GM12878 (cell line): ENCODE results near the gene SLC25A13. TPM values are rescaled to one million over a fixed set of nuclear protein-coding genes. Genes with fewer than 3 reads are reported as not detected.
"Not testable (repeated sequence)": the region's sequence is repeated elsewhere in the genome, so short reads cannot be mapped to it uniquely, and the experiment has no call there.

Source experiments
- ATAC-seq: fragments of 200-7000 bp; cut with Tn5 transposase; 3 replicates; pipeline ENCODE4 v1.9.1; 2020; ENCODE audit warnings: mild to moderate bottlenecking, moderate library complexity
- BruUV-seq: library from RNA; stranded (reverse); fragments of 400-500 nt; replicated peaks from 2 replicates; lab custom pipeline; 2021; lab: Mats Ljungman, UMichigan
- CTCF ChIA-PET: fragments of 300-600 bp; sonication (Branson Sonifier 250); formaldehyde crosslinking; extraction: SDS; loops from one replicate; lab custom pipeline; 2021; ENCODE audit warnings: inconsistent platforms; lab: Yijun Ruan, JAX
- POLR2A ChIA-PET: fragments of 350-600 bp; formaldehyde crosslinking; extraction: SDS; loops from one replicate; lab custom pipeline; 2021; ENCODE audit warnings: inconsistent platforms; lab: Charles Lee
- RAD21 ChIA-PET: fragments of 300-600 bp; sonication (Branson Sonifier 250); formaldehyde crosslinking; loops from one replicate; lab custom pipeline; 2023; ENCODE audit warnings: antibody characterized with exemption; ENCODE audit not compliant: unreplicated experiment; lab: Charles Lee
- SMC1A ChIA-PET: fragments of 300-600 bp; sonication (Branson Sonifier 250); formaldehyde crosslinking; loops from one replicate; lab custom pipeline; 2023; ENCODE audit not compliant: unreplicated experiment, uncharacterized antibody; lab: Charles Lee
- DNase-seq: peaks from one replicate; pipeline ENCODE4 v3.0.0-alpha.2; 2011; ENCODE audit warnings: low read depth, low spot score
- FAIRE-seq: peaks from 3 replicates; lab custom pipeline; 2011; peaks lifted over from hg19 to GRCh38; lab: Jason Lieb, UNC
- H2AFZ ChIP-seq: 2 replicates; pipeline ENCODE4 v1.6.0; 2011; ENCODE audit warnings: low read depth, low read length, control low read depth; ENCODE audit not compliant: control insufficient read depth
- H3K27ac ChIP-seq: 2 replicates; pipeline ENCODE4 v1.5.1; 2011; ENCODE audit warnings: control low read depth; ENCODE audit not compliant: control insufficient read depth, insufficient read depth
- H3K27me3 ChIP-seq, 2 experiments: replicated peaks in 1 of 2; 2 replicates each; pipeline versions ENCODE4 v1.6.0 to v1.6.1; 2011; ENCODE audit warnings: low read length in 1 of 2; ENCODE audit not compliant: control insufficient read depth in 2 of 2, insufficient read depth in 2 of 2
- H3K36me3 ChIP-seq, 2 experiments: 2 replicates each; pipeline ENCODE4 v1.5.1; 2011; ENCODE audit warnings: low read length in 1 of 2; ENCODE audit not compliant: control insufficient read depth in 2 of 2, insufficient read depth in 2 of 2
- H3K4me1 ChIP-seq: 2 replicates; pipeline ENCODE4 v1.6.1; 2011; ENCODE audit warnings: mild to moderate bottlenecking, low read length, moderate library complexity, mixed read lengths; ENCODE audit not compliant: control insufficient read depth, insufficient read depth
- H3K4me2 ChIP-seq: 2 replicates; pipeline ENCODE4 v1.6.0; 2011; ENCODE audit warnings: control low read depth; ENCODE audit not compliant: control insufficient read depth, insufficient read depth
- H3K4me3 ChIP-seq: fragments of 200-600 bp; sonication (generic); 2 replicates; pipeline ENCODE4 v1.5.1; 2016
- H3K79me2 ChIP-seq: 2 replicates; pipeline ENCODE4 v1.6.0; 2011; ENCODE audit warnings: low read length; ENCODE audit not compliant: control insufficient read depth, insufficient read depth
- H3K9ac ChIP-seq: 2 replicates; pipeline ENCODE4 v1.8.0; 2011; ENCODE audit warnings: low read length, control low read depth, mixed read lengths; ENCODE audit not compliant: control insufficient read depth, insufficient read depth
- H3K9me3 ChIP-seq: replicated peaks from 3 replicates; pipeline ENCODE4 v1.5.1; 2011; ENCODE audit warnings: mild to moderate bottlenecking, low read length; ENCODE audit not compliant: control insufficient read depth, insufficient read depth
- H4K20me1 ChIP-seq: 2 replicates; pipeline ENCODE4 v1.6.0; 2011; ENCODE audit not compliant: control insufficient read depth, insufficient read depth
- CEBPB ChIP-seq, 2 experiments: fragments of 150-350 bp in 1 of 2; IDR thresholded peaks; 2 replicates each; pipeline ENCODE4 v1.6.1; 2012 to 2014; ENCODE audit warnings: low read depth in 2 of 2, low read length in 2 of 2, borderline replicate concordance in 1 of 2, inconsistent platforms in 1 of 2
- CREM ChIP-seq: IDR thresholded peaks from 2 replicates; pipeline ENCODE4 v1.6.1; 2014; ENCODE audit warnings: antibody characterized with exemption, low read depth
- E4F1 ChIP-seq: fragments of 450-650 bp; IDR thresholded peaks from 2 replicates; pipeline ENCODE4 v1.6.1; 2018; ENCODE audit warnings: borderline replicate concordance, mild to moderate bottlenecking; ENCODE audit not compliant: partially characterized antibody
- EGR1 ChIP-seq, 2 experiments: IDR thresholded peaks; 1 replicate in 1 of 2; 2 replicates in 1 of 2; pipeline ENCODE4 v1.6.1; 2011 to 2012; ENCODE audit warnings: low read depth in 2 of 2, low read length in 2 of 2, borderline replicate concordance in 1 of 2, mild to moderate bottlenecking in 1 of 2, moderate library complexity in 1 of 2
- NFXL1 ChIP-seq: fragments of 450-650 bp; IDR thresholded peaks from 2 replicates; pipeline ENCODE4 v1.6.1; 2017; ENCODE audit warnings: antibody characterized with exemption, mild to moderate bottlenecking, borderline replicate concordance
- NFYB ChIP-seq: IDR thresholded peaks from 2 replicates; pipeline ENCODE4 v1.6.1; 2011; ENCODE audit warnings: low read depth, mild to moderate bottlenecking, low read length, improper control_type of control experiment, moderate library complexity; ENCODE audit not compliant: insufficient read depth
- NR2F1 ChIP-seq: fragments of 450-650 bp; conservative IDR thresholded peaks from 2 replicates; pipeline ENCODE4 v1.6.1; 2017; ENCODE audit warnings: mild to moderate bottlenecking
- POU2F2 ChIP-seq: IDR thresholded peaks from 3 replicates; pipeline ENCODE4 v1.6.1; 2011; ENCODE audit warnings: low read depth, mild to moderate bottlenecking, low read length, borderline replicate concordance
- RAD21 ChIP-seq: IDR thresholded peaks from 2 replicates; pipeline ENCODE4 v1.6.1; 2011; ENCODE audit warnings: mild to moderate bottlenecking, low read depth, low read length, moderate library complexity; ENCODE audit not compliant: insufficient read depth
- RUNX3 ChIP-seq: IDR thresholded peaks from 2 replicates; pipeline ENCODE4 v1.6.1; 2012; ENCODE audit warnings: low read length, inconsistent platforms
- ZBED1 ChIP-seq: IDR thresholded peaks from 2 replicates; pipeline ENCODE4 v1.6.1; 2016; ENCODE audit warnings: borderline replicate concordance
- ZNF217 ChIP-seq: fragments of 450-650 bp; IDR thresholded peaks from 2 replicates; pipeline ENCODE4 v1.6.1; 2017; ENCODE audit warnings: antibody characterized with exemption, mild to moderate bottlenecking
- WGBS: methylation state at CpG from one replicate; pipeline ENCODE4 v1.1.6; 2016; ENCODE audit warnings: low lambda C conversion rate; ENCODE audit not compliant: insufficient replicate concordance, insufficient coverage; ENCODE audit errors: missing lambda C conversion rate; 5-methylcytosine and 5-hydroxymethylcytosine counted together
- in situ Hi-C: fragments of 300-500 bp; cut with MboI; formaldehyde crosslinking; loops from 9 replicates; pipeline ENCODE4 v1.14.3; 2018; ENCODE audit warnings: mixed read lengths
- intact Hi-C: fragments of 100-400 bp; cut with micrococcal nuclease; formaldehyde crosslinking; loops from one replicate; pipeline ENCODE4 v1.14.2; 2022; ENCODE audit not compliant: unreplicated experiment
- polyA plus RNA-seq, 11 experiments: library from polyadenylated mRNA; depleted of rRNA in 4 of 11; unstranded in 6 of 11; stranded (reverse) in 5 of 11; fragments of >200 nt; fragmentation: Nextera tagmentation in 4 of 11; fragmentation: Illumina TruSeq in 1 of 11; extraction: Ambion mirVana in 4 of 11; extraction: Trizol in 1 of 11; gene quantifications; 1 replicate in 1 of 11; 2 replicates in 10 of 11; pipeline versions ENCODE4 v1.2.1 to v1.2.3, GENCODE V29; 2011 to 2016; ENCODE audit warnings: inconsistent platforms in 2 of 11, missing spikeins in 2 of 11, low read depth in 1 of 11
- total RNA-seq, 4 experiments: library from RNA; depleted of rRNA in 3 of 4; stranded (reverse); fragments of >200 nt in 3 of 4; fragmentation: Illumina TruSeq in 1 of 4; extraction: Trizol in 1 of 4; gene quantifications; 2 replicates each; pipeline versions ENCODE4 v1.2.1 to v1.2.3, GENCODE V29; 2013 to 2021

Gene SLC25A13
- total and polyA plus RNA-seq, 10 of the 15 experiments (the other 5 are each of a cell fraction or from before 2014, with no cell fraction given): 7.0 to 24.7 (median 18.6) TPM

DNA sequence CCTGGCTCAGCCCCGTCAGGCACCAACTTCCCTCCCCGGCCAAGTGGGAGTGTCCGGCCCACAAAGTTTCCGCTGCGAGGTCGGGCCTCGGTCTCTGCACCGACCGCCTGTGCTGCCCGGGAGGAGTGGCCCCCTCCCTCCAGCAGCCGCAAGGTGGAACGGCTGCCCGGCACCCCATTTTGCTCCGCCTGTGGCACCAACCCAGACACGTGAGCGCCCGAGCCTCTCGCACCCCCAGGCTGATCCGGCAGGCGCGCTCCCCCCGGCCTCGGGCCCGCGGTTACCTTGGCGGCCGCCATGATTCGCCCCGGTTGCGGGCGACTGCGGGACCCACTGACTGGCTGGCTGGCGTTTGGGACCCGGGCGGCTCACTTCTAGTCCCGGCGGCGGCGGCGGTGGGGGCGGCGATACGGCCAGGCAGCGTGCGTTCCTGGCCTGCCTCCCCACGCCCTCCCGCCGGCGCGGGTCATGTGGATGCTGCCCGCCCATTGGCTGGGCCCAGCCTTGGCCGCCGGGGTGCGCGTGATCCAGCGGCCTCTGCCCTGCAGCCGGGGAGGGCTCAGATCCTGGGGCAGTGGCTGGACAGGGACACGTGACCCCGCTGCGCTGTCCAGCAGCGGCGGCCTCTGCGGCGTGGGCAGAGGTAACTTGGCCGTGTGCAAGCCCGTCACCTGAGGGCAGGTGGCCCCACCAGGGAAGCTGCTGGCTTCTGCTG, at the start of gene SLC25A13 (continued):
- TF ChIP-seq NFYB (peak; percentile 30; the same call in 1 of the 2 replicates), ZNF217 (0 out of 2 replicates have a peak, but pooled peaks have one; percentile 24)

DNA sequence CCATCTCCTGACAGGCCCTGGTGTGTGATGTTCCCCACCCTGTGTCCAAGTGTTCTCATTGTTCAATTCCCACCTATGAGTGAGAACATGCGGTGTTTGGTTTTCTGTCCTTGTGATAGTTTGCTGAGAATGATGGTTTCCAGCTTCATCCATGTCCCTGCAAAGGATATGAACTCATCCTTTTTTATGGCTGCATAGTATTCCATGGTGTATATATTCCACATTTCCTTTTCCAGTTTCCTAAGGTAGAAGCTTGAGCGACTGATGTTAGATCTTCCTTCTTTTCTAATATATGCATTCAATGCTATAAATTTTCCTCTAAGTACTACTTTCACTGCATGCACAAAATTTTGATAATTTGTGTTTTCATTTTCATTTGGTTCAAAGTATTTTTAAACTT, 44.0 kb upstream of the SLC25A13 start:
- H3K9ac ChIP-seq, H3K4me3 ChIP-seq, in situ Hi-C loops, SMC1A ChIA-PET, H3K79me2 ChIP-seq, BruUV-seq, H3K4me2 ChIP-seq, POLR2A ChIA-PET, H3K9me3 ChIP-seq, H3K27ac ChIP-seq, H3K4me1 ChIP-seq, H3K27me3 ChIP-seq, H3K36me3 ChIP-seq, H2AFZ ChIP-seq, RAD21 ChIA-PET, FAIRE-seq, DNase-seq, intact Hi-C loops, CTCF ChIA-PET, ATAC-seq, H4K20me1 ChIP-seq: not testable (repeated sequence)
- WGBS: 74% methylated on average over 2 of the region's 2 CpGs

GRCh38 chr7:96361116-96361857, 39.4 kb upstream of the SLC25A13 start:
- POLR2A ChIA-PET: no interaction called here
- in situ Hi-C loops: no loop called here
- Histone ChIP-seq H3K4me2 (no peak overlapping the region), H3K79me2 (no peaks in the 10 kb centered on the region), H3K9ac (no peak overlapping the region), H3K4me3 (no peak overlapping the region), H4K20me1 (no peaks in the 10 kb centered on the region), H3K36me3 (no peaks in the 10 kb centered on the region), H3K27ac (no peak overlapping the region), H3K4me1 (no peaks in the 10 kb centered on the region), H3K27me3 (no peaks in the 10 kb centered on the region), H2AFZ (no peak overlapping the region), H3K9me3 (no peaks in the 10 kb centered on the region)
- WGBS: 43% methylated on average over 7 of the region's 7 CpGs
- BruUV-seq: no TSS peak
- FAIRE-seq (no peak), DNase-seq (no peak), ATAC-seq (no peak)
- CTCF ChIA-PET: no interaction called here
- SMC1A ChIA-PET: no interaction called here
- RAD21 ChIA-PET: no interaction called here
- intact Hi-C loops: no loop called here
- TF ChIP-seq ZBED1 (no peak), CREM (no peak), CEBPB (IDR thresholded peaks at IDR 0.05; ENCODE audit: borderline replicate concordance in 1 of 2, low read depth in 2 of 2, low read length in 2 of 2) (no peak), NFXL1 (no peak), POU2F2 (no peak), NFYB (no peak), EGR1 (IDR thresholded peaks at IDR 0.05; ENCODE audit: borderline replicate concordance in 1 of 2, low read depth in 2 of 2, low read length in 2 of 2) (no peak), NR2F1 (no peak), RUNX3 (no peak), E4F1 (no peak), RAD21 (no peak)
